Measurements from ENCODE around the gene PTPRF.

PTPRF gene

GRCh38 chr1:43582162-43582566, 51.5 kb downstream of the PTPRF start:
- no peak for DNase-seq (ENCODE audit: low read depth)

- DNase-seq (ENCODE audit: low read depth) = no peak
These were observed 52.4 kb downstream of the PTPRF start for GRCh38 chr1:43583058-43583457.

- no peak for DNase-seq (ENCODE audit: low read depth)
These were observed 53.5 kb downstream of the PTPRF start for GRCh38 chr1:43584204-43584603.

- DNase-seq (ENCODE audit: low read depth) = no peak
These were observed 54.9 kb downstream of the PTPRF start for GRCh38 chr1:43585557-43585956.

- no peak for DNase-seq (ENCODE audit: low read depth)
These were observed 55.6 kb downstream of the PTPRF start for GRCh38 chr1:43586136-43586731.

- no peak for DNase-seq (ENCODE audit: low read depth)
These were observed 56.3 kb downstream of the PTPRF start for GRCh38 chr1:43587001-43587400.

GRCh38 chr1:43587594-43587993, 56.9 kb downstream of the PTPRF start:
- DNase-seq (ENCODE audit: low read depth) = no peak

GRCh38 chr1:43588592-43588991, 57.9 kb downstream of the PTPRF start:
- DNase-seq (ENCODE audit: low read depth) = no peak

GRCh38 chr1:43590388-43590925, 59.8 kb downstream of the PTPRF start:
- DNase-seq (ENCODE audit: low read depth) = no peak

GRCh38 chr1:43591181-43591580, 60.5 kb downstream of the PTPRF start:
- DNase-seq (ENCODE audit: low read depth) = no peak

- no peak for DNase-seq (ENCODE audit: low read depth)
These were observed 61.5 kb downstream of the PTPRF start for GRCh38 chr1:43592051-43592665.

- no peak for DNase-seq (ENCODE audit: low read depth)
These were observed 62.4 kb downstream of the PTPRF start for GRCh38 chr1:43592974-43593683.

GRCh38 chr1:43596579-43596978, 65.9 kb downstream of the PTPRF start:
- no peak for DNase-seq (ENCODE audit: low read depth)

- no peak for DNase-seq (ENCODE audit: low read depth)
These were observed 66.3 kb downstream of the PTPRF start for GRCh38 chr1:43597028-43597427.

GRCh38 chr1:43597721-43598120, 67.0 kb downstream of the PTPRF start:
- DNase-seq (ENCODE audit: low read depth) = no peak

- DNase-seq (ENCODE audit: low read depth) = no peak
These were observed 67.9 kb downstream of the PTPRF start for GRCh38 chr1:43598622-43599021.

- no peak for DNase-seq (ENCODE audit: low read depth)
These were observed 69.6 kb downstream of the PTPRF start for GRCh38 chr1:43600033-43601020.

GRCh38 chr1:43602990-43603389, 72.3 kb downstream of the PTPRF start:
- DNase-seq (ENCODE audit: low read depth) = no peak

- no peak for DNase-seq (ENCODE audit: low read depth)
These were observed 73.5 kb downstream of the PTPRF start for GRCh38 chr1:43604192-43604591.

- no peak for DNase-seq (ENCODE audit: low read depth)
These were observed 74.5 kb downstream of the PTPRF start for GRCh38 chr1:43605157-43605556.

GRCh38 chr1:43605766-43606165, 75.1 kb downstream of the PTPRF start:
- DNase-seq (ENCODE audit: low read depth) = no peak

GRCh38 chr1:43606624-43607023, 75.9 kb downstream of the PTPRF start:
- no peak for DNase-seq (ENCODE audit: low read depth)
